ENCODE results near the gene RPL41. TPM values are rescaled to one million over a fixed set of nuclear protein-coding genes. Genes with fewer than 3 reads are reported as not detected.
"Not testable (repeated sequence)": the region's sequence is repeated elsewhere in the genome, so short reads cannot be mapped to it uniquely, and the experiment has no call there.

The RPL41 gene
- total and polyA plus RNA-seq, 7 donors, result 1,926 to 9,845 (median 5,407) TPM

- H3K9me3 ChIP-seq, result no peaks in the 10 kb centered on the region
- DNase-seq, result no peak
- no peak overlapping the region for H3K27ac ChIP-seq
- TF ChIP-seq EP300 (IDR thresholded peaks at IDR 0.05) (no peak), POLR2A (IDR thresholded peaks at IDR 0.05) (no peak), POLR2AphosphoS5 (IDR thresholded peaks at IDR 0.05) (no peak)
- TF ChIP-seq, protein P1, sequence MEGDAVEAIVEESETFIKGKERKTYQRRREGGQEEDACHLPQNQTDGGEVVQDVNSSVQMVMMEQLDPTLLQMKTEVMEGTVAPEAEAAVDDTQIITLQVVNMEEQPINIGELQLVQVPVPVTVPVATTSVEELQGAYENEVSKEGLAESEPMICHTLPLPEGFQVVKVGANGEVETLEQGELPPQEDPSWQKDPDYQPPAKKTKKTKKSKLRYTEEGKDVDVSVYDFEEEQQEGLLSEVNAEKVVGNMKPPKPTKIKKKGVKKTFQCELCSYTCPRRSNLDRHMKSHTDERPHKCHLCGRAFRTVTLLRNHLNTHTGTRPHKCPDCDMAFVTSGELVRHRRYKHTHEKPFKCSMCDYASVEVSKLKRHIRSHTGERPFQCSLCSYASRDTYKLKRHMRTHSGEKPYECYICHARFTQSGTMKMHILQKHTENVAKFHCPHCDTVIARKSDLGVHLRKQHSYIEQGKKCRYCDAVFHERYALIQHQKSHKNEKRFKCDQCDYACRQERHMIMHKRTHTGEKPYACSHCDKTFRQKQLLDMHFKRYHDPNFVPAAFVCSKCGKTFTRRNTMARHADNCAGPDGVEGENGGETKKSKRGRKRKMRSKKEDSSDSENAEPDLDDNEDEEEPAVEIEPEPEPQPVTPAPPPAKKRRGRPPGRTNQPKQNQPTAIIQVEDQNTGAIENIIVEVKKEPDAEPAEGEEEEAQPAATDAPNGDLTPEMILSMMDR (IDR thresholded peaks at IDR 0.05), result no peak
- 96 to 100% methylated on average over 1 of the region's 1 CpG for WGBS, 2 donors
- intact Hi-C loops (cut with DNase I), result no loop called here
- H3K27me3 ChIP-seq, result no peaks in the 10 kb centered on the region
- peaks cover 0 to 22% (median 9%) of the 10 kb centered on the region in 4 donors for H3K4me1 ChIP-seq
- peaks cover 30 to 50% (median 41%) of the 10 kb centered on the region in 4 donors for H3K36me3 ChIP-seq
- H3K4me3 ChIP-seq, result no peak overlapping the region
Measured at GRCh38 chr12:56114084-56114483, 2.3 kb upstream of the RPL41 start.

GRCh38 chr12:56115329-56115728 lies 1.1 kb upstream of the RPL41 start:
- WGBS, 2 donors, result 48% methylated on average over 10 of the region's 10 CpGs
- peak overlapping the region; percentile 87 to 98 (median 94) for H3K27ac ChIP-seq
- intact Hi-C loops (cut with DNase I), result loop anchor here (5.0 kb wide), 1 partner anchor 1407 kb away; the partner anchor contains the start of genes DDIT3 and MBD6
- no peaks in the 10 kb centered on the region for H3K9me3 ChIP-seq
- TF ChIP-seq POLR2A (IDR thresholded peaks at IDR 0.05) (no peak), EP300 (IDR thresholded peaks at IDR 0.05) (no peak), POLR2AphosphoS5 (IDR thresholded peaks at IDR 0.05) (no peak)
- TF ChIP-seq, protein P1 (IDR thresholded peaks at IDR 0.05), result no peak
- peaks cover 18 to 41% (median 32%) of the 10 kb centered on the region in 4 donors for H3K36me3 ChIP-seq
- peak; percentile 77 for DNase-seq
- H3K4me1 ChIP-seq, result peaks cover 0 to 34% (median 21%) of the 10 kb centered on the region in 4 donors
- no peaks in the 10 kb centered on the region for H3K27me3 ChIP-seq
- H3K4me3 ChIP-seq, result peak overlapping the region; percentile 59 to 88 (median 64)

DNA sequence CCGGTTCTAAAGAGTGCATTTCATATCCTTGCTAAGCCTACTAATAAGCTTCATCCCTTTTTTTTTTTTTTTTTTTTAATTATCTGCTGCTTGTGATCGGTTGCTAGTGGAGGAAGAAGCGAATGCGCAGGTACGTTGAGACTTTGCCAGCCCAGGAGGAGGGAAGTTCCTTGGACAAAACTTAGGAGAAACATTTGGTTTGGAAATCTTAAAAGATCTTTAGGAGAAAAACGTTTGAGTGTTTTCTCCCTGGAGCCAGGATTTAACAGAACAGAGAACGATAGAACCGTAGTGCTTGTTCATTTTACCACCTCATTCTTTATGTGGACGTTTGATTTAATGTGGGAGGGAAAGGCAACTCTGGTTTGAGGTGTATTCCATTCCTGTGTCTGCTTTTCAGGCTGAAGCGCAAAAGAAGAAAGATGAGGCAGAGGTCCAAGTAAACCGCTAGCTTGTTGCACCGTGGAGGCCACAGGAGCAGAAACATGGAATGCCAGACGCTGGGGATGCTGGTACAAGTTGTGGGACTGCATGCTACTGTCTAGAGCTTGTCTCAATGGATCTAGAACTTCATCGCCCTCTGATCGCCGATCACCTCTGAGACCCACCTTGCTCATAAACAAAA lies 761 bp downstream of the RPL41 start:
- Histone ChIP-seq H3K36me3 (peaks cover 17 to 41% (median 25%) of the 10 kb centered on the region in 4 donors), H3K27ac (peak overlapping the region; percentile 87 to 98 (median 94)), H3K4me3 (peak overlapping the region; percentile 59 to 88 (median 64)), H3K4me1 (peaks cover 0 to 39% (median 26%) of the 10 kb centered on the region in 4 donors)
- H3K27me3 ChIP-seq, DNase-seq, H3K9me3 ChIP-seq: not testable (repeated sequence)
- intact Hi-C loops (cut with DNase I), result loop anchor here (5.0 kb wide), 1 partner anchor 1405 kb away; the partner anchor contains the start of genes DDIT3 and MBD6
- 0 to 5% methylated on average over 12 of the region's 16 CpGs for whole genome bisulfite sequencing, 2 donors

DNA sequence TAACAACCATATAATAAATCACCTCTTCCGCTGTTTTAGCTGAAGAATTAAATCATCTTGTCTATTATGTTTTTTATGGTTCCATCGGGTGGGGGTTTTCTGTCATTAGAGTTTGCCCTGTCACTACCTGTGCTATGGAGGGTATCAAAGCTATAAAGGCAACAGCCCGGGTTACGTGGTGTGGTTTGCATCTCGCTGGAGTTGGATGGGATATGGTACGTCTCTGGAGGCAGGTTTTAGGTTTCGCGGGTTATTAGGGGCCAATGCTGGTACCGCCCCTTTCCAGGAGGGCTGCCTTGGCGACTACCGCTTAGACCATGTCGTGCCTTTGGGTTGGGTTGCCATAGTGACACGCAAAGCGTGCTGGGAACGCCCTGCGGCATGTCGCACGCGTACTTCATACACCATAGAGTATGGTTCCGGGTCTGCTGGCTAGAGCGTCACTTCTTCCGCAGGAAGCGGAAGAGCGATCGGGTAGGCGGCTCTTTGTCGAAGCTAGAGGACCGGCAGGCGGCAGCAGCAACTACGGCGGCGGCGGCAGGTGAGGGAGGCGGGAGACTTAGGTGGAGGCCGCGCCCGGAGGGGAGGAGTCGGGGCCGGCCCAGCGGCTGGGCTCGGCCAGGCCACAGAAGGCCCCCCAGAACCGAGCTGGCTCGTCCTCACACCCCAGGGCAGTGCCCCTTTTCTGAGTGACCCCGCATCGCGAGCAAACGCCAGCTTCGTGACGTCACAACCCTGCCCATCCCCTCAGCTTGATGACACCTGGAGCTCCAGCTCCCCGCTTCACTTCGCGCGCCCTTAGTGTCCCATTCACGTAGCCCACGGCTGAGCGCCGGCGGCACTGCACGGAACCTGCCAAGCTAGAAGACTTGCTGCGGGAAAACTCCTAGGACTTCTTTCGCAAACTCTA lies 1.6 kb downstream of the RPL41 start, which contains the start of gene ZC3H10:
ZC3H10 (plus strand) TSS at position 489 of the 910 bp plus-strand sequence. CDS start 2,297 bp downstream, outside the sequence.
- Histone ChIP-seq H3K4me1 (peaks cover 0 to 46% (median 30%) of the 10 kb centered on the region in 4 donors), H3K36me3 (peaks cover 10 to 34% (median 17%) of the 10 kb centered on the region in 4 donors), H3K27me3 (no peaks in the 10 kb centered on the region), H3K27ac (peak within 1 kb of the TSS; percentile 87 to 98 (median 94)), H3K9me3 (no peaks in the 10 kb centered on the region), H3K4me3 (peak within 1 kb of the TSS; percentile 59 to 88 (median 68))
- intact Hi-C loops (cut with DNase I), result loop anchor here (2.0 to 5.0 kb wide), 3 partner anchors 41 to 1404 kb away; partner anchors contain the start of genes DDIT3, MBD6, MYL6 and NABP2
- 0% methylated on average over 61 of the region's 61 CpGs for WGBS, 2 donors
- TF ChIP-seq POLR2AphosphoS5 (IDR thresholded peaks at IDR 0.05) (peak; percentile 95 to 97 (median 96)), EP300 (IDR thresholded peaks at IDR 0.05) (peak in 2 of 4 donors; percentile 2 to 85), POLR2A (IDR thresholded peaks at IDR 0.05) (peak; percentile 88 to 91)
- TF ChIP-seq, protein P1 (IDR thresholded peaks at IDR 0.05), result peak in 3 of 4 experiments; percentile 30 to 33 (median 32)
- peak; percentile 99 for DNase-seq

Measured in sigmoid colon (tissue), 7 donors.